HCT116 (cell line): Measurements from ENCODE around the gene SAMD14. TPM values are rescaled to one million over a fixed set of nuclear protein-coding genes. Genes with fewer than 3 reads are reported as not detected.

Experiments
- ATAC-seq: fragments of 200-7000 bp; cut with Tn5 transposase; 2 replicates; pipeline ENCODE4 v1.9.1; 2020; ENCODE audit warnings: mild to moderate bottlenecking, moderate library complexity
- BruUV-seq: library from RNA; stranded (reverse); fragments of 400-500 nt; replicated peaks from 2 replicates; lab custom pipeline; 2021; lab: Mats Ljungman, UMichigan
- CTCF ChIA-PET: fragments of 300-600 bp; sonication (Branson Sonifier 250); formaldehyde crosslinking; loops from one replicate; lab custom pipeline; 2021; ENCODE audit warnings: antibody characterized with exemption; lab: Charles Lee
- POLR2A ChIA-PET: fragments of 300-600, 350-600 bp; sonication (Branson Sonifier 250); formaldehyde crosslinking; loops from one replicate; lab custom pipeline; 2021; ENCODE audit warnings: antibody characterized with exemption; lab: Charles Lee
- RAD21 ChIA-PET, 2 experiments: fragments of 300-600 bp; sonication (Branson Sonifier 250); formaldehyde crosslinking; loops; one replicate each; lab custom pipeline; 2023; ENCODE audit warnings: low total read pairs in 2 of 2; ENCODE audit not compliant: uncharacterized antibody in 2 of 2, unreplicated experiment in 2 of 2, low non-redundant PET in 1 of 2; lab: Charles Lee
- DNase-seq: peaks from one replicate; pipeline ENCODE4 v3.0.0-alpha.2; 2010; ENCODE audit warnings: low read depth, low spot score
- H2AFZ ChIP-seq: fragments of 200-600 bp; shearing (Covaris generic), sonication (generic); 2 replicates; pipeline ENCODE4 v1.6.1; 2017; ENCODE audit warnings: low read depth, mixed run types, mixed read lengths, antibody characterized with exemption, low read length; ENCODE audit not compliant: poor library complexity, severe bottlenecking
- H3K27ac ChIP-seq: 2 replicates; pipeline ENCODE4 v1.5.1; 2012; ENCODE audit warnings: low read depth, low read length
- H3K27me3 ChIP-seq: fragments of 200-600 bp; sonication (generic); 2 replicates; pipeline ENCODE4 v1.6.1; 2016; ENCODE audit warnings: mixed run types, low read length, mixed read lengths; ENCODE audit not compliant: insufficient read depth
- H3K36me3 ChIP-seq, 2 experiments: fragments of 200-500 bp in 1 of 2; fragments of 200-600 bp in 1 of 2; sonication (Bioruptor generic) in 1 of 2; sonication (generic) in 1 of 2; 2 replicates each; pipeline versions ENCODE4 v1.5.1 to v1.6.1; 2014 to 2016; ENCODE audit warnings: low read length in 2 of 2, inconsistent platforms in 1 of 2, mixed read lengths in 1 of 2, mixed run types in 1 of 2; ENCODE audit not compliant: insufficient read depth in 2 of 2, control insufficient read depth in 1 of 2
- H3K4me1 ChIP-seq, 2 experiments: fragments of 200-600 bp in 1 of 2; sonication (generic) in 1 of 2; 2 replicates each; pipeline versions ENCODE4 v1.5.1 to v1.6.1; 2012 to 2017; ENCODE audit warnings: low read length in 2 of 2, inconsistent platforms in 1 of 2, mild to moderate bottlenecking in 1 of 2, mixed read lengths in 1 of 2, mixed run types in 1 of 2, moderate library complexity in 1 of 2; ENCODE audit not compliant: insufficient read depth in 2 of 2, control insufficient read depth in 1 of 2
- H3K4me2 ChIP-seq: fragments of 200-600 bp; sonication (generic); 2 replicates; pipeline ENCODE4 v1.6.1; 2017; ENCODE audit warnings: mixed run types, low read length, mixed read lengths
- H3K4me3 ChIP-seq, 2 experiments: fragments of 200-600 bp in 1 of 2; sonication (generic) in 1 of 2; replicated peaks in 1 of 2; 2 replicates each; pipeline ENCODE4 v1.5.1; 2011 to 2016; ENCODE audit warnings: low read length in 2 of 2, control low read depth in 1 of 2, low read depth in 1 of 2, mild to moderate bottlenecking in 1 of 2, mixed read lengths in 1 of 2, mixed run types in 1 of 2
- H3K79me2 ChIP-seq: fragments of 200-600 bp; sonication (generic); 2 replicates; pipeline ENCODE4 v1.6.1; 2017; ENCODE audit warnings: mild to moderate bottlenecking, mixed run types, low read length, moderate library complexity, mixed read lengths; ENCODE audit not compliant: insufficient read depth
- H3K9ac ChIP-seq: fragments of 200-600 bp; sonication (generic); 2 replicates; pipeline ENCODE4 v1.6.1; 2016; ENCODE audit warnings: low read length, mixed read lengths
- H3K9me2 ChIP-seq: fragments of 200-600 bp; sonication (generic), shearing (Covaris generic); 2 replicates; pipeline ENCODE4 v1.6.1; 2017; ENCODE audit warnings: mixed run types, mild to moderate bottlenecking, moderate library complexity; ENCODE audit not compliant: insufficient read depth
- H3K9me3 ChIP-seq, 2 experiments: fragments of 200-500 bp in 1 of 2; fragments of 200-600 bp in 1 of 2; sonication (Bioruptor generic) in 1 of 2; sonication (generic) in 1 of 2; 2 replicates each; pipeline ENCODE4 v1.6.1; 2014 to 2017; ENCODE audit warnings: low read length in 2 of 2, mixed read lengths in 2 of 2, inconsistent platforms in 1 of 2, low read depth in 1 of 2, mild to moderate bottlenecking in 1 of 2, mixed run types in 1 of 2, moderate library complexity in 1 of 2; ENCODE audit not compliant: control insufficient read depth in 1 of 2, insufficient read depth in 1 of 2
- H4K20me1 ChIP-seq: fragments of 200-600 bp; sonication (generic), shearing (Covaris generic); 2 replicates; pipeline ENCODE4 v1.6.1; 2017; ENCODE audit warnings: mixed run types, mild to moderate bottlenecking, moderate library complexity; ENCODE audit not compliant: insufficient read depth
- MAX ChIP-seq: IDR thresholded peaks from 2 replicates; pipeline ENCODE4 v1.6.1; 2012
- SP1 ChIP-seq: IDR thresholded peaks from 2 replicates; pipeline ENCODE4 v1.6.1; 2012; ENCODE audit warnings: low read depth
- SRF ChIP-seq: IDR thresholded peaks from 2 replicates; pipeline ENCODE4 v1.6.1; 2012; ENCODE audit warnings: low read depth
- intact Hi-C: fragments of 100-400 bp; cut with micrococcal nuclease; formaldehyde crosslinking; loops from 2 replicates; pipeline ENCODE4 v1.10.0; 2022
- total RNA-seq: library from RNA; stranded (reverse); gene quantifications from one replicate; pipeline ENCODE4 v1.2.1, GENCODE V29; 2021; ENCODE audit not compliant: unreplicated experiment
- TF ChIP-seq, protein P1 (sequence below): IDR thresholded peaks from 2 replicates; pipeline ENCODE4 v1.6.1; 2012; ENCODE audit warnings: low read depth
- TF ChIP-seq, protein P2 (sequence below), 3 experiments: fragments of 200-600 bp in 1 of 3; sonication (generic) in 1 of 3; IDR thresholded peaks in 2 of 3; conservative IDR thresholded peaks in 1 of 3; 2 replicates each; pipeline ENCODE4 v1.5.1; 2012 to 2017; ENCODE audit warnings: low read depth in 2 of 3, low read length in 2 of 3, antibody characterized with exemption in 1 of 3, borderline replicate concordance in 1 of 3, control low read depth in 1 of 3, mild to moderate bottlenecking in 1 of 3, mixed read lengths in 1 of 3, mixed run types in 1 of 3, moderate library complexity in 1 of 3; ENCODE audit not compliant: insufficient read depth in 1 of 3

Gene SAMD14
- total RNA-seq, 1 experiment from 2014 or later: 1.5 TPM

GRCh38 chr17:50175035-50175807 is 45.3 kb upstream of the SAMD14 start:
- Histone ChIP-seq H3K36me3 (no peaks in the 10 kb centered on the region), H3K4me1 (peaks cover 41 to 70% of the 10 kb centered on the region in 2 experiments), H3K4me2 (no peak overlapping the region), H3K79me2 (no peaks in the 10 kb centered on the region), H3K9me2 (no peaks in the 10 kb centered on the region), H3K27me3 (no peaks in the 10 kb centered on the region), H4K20me1 (no peaks in the 10 kb centered on the region), H3K9ac (no peak overlapping the region), H3K27ac (no peak overlapping the region; the same call in 1 of the 2 replicates), H3K4me3 (no peak overlapping the region), H3K9me3 (no peaks in the 10 kb centered on the region), H2AFZ (no peak overlapping the region)
- ChIA-PET RAD21 (no interaction called here), CTCF (interaction anchor here (0.9 kb wide), 1 partner anchor 25 kb away, joined by 6 read pairs; no protein-coding TSS in a partner anchor), POLR2A (no interaction called here)
- no peak for DNase-seq
- no peak for TF ChIP-seq SRF
- TF ChIP-seq, protein P1, sequence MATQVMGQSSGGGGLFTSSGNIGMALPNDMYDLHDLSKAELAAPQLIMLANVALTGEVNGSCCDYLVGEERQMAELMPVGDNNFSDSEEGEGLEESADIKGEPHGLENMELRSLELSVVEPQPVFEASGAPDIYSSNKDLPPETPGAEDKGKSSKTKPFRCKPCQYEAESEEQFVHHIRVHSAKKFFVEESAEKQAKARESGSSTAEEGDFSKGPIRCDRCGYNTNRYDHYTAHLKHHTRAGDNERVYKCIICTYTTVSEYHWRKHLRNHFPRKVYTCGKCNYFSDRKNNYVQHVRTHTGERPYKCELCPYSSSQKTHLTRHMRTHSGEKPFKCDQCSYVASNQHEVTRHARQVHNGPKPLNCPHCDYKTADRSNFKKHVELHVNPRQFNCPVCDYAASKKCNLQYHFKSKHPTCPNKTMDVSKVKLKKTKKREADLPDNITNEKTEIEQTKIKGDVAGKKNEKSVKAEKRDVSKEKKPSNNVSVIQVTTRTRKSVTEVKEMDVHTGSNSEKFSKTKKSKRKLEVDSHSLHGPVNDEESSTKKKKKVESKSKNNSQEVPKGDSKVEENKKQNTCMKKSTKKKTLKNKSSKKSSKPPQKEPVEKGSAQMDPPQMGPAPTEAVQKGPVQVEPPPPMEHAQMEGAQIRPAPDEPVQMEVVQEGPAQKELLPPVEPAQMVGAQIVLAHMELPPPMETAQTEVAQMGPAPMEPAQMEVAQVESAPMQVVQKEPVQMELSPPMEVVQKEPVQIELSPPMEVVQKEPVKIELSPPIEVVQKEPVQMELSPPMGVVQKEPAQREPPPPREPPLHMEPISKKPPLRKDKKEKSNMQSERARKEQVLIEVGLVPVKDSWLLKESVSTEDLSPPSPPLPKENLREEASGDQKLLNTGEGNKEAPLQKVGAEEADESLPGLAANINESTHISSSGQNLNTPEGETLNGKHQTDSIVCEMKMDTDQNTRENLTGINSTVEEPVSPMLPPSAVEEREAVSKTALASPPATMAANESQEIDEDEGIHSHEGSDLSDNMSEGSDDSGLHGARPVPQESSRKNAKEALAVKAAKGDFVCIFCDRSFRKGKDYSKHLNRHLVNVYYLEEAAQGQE: no peak
- TF ChIP-seq, protein P2, sequence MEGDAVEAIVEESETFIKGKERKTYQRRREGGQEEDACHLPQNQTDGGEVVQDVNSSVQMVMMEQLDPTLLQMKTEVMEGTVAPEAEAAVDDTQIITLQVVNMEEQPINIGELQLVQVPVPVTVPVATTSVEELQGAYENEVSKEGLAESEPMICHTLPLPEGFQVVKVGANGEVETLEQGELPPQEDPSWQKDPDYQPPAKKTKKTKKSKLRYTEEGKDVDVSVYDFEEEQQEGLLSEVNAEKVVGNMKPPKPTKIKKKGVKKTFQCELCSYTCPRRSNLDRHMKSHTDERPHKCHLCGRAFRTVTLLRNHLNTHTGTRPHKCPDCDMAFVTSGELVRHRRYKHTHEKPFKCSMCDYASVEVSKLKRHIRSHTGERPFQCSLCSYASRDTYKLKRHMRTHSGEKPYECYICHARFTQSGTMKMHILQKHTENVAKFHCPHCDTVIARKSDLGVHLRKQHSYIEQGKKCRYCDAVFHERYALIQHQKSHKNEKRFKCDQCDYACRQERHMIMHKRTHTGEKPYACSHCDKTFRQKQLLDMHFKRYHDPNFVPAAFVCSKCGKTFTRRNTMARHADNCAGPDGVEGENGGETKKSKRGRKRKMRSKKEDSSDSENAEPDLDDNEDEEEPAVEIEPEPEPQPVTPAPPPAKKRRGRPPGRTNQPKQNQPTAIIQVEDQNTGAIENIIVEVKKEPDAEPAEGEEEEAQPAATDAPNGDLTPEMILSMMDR (IDR thresholded peaks at IDR 0.05 in 2 of 3, conservative IDR thresholded peaks at IDR 0.05 in 1 of 3; ENCODE audit: borderline replicate concordance in 1 of 3, insufficient read depth in 1 of 3, low read depth in 2 of 3, low read length in 2 of 3): no peak
- no peak for TF ChIP-seq MAX
- TF ChIP-seq SP1: no peak
- ATAC-seq: no peak
- no TSS peak for BruUV-seq
- intact Hi-C loops: no loop called here
